ENCODE results near the gene SNX9. TPM values are rescaled to one million over a fixed set of nuclear protein-coding genes. Genes with fewer than 3 reads are reported as not detected.

SNX9 gene
- total RNA-seq, 1 donor from 2014 or later, result 25.0 TPM

DNA sequence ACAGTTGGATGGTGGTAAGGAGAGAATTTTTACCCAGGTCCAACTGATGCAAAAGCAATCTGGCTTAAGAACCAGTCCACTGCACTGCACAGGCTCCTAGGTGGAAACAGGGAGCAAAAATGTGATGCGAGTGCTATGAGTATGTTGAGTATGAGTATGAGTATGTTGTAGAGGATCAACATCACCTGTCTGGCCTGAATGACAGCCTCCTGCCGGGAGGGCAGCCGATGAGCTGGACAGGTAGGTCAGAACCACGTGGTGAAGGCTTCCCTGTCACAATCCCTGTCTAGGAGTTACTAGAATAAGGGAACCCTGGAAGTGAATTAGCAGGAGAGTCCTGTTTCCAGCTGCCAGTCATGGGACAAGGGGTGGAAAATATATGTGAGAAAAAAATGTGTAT lies 44.3 kb upstream of the SNX9 start:
- intact Hi-C loops (cut with DNase I), result no loop called here
- Histone ChIP-seq H3K4me3 (no peak overlapping the region), H3K27ac (no peak overlapping the region), H3K4me1 (no peaks in the 10 kb centered on the region), H3K9me3 (no peaks in the 10 kb centered on the region), H3K27me3 (ENCODE audit: low read depth) (no peaks in the 10 kb centered on the region), H3K36me3 (no peaks in the 10 kb centered on the region)
- no peak for ATAC-seq
- no peak for DNase-seq
- no peak for TF ChIP-seq CTCF (IDR thresholded peaks at IDR 0.05)

DNA sequence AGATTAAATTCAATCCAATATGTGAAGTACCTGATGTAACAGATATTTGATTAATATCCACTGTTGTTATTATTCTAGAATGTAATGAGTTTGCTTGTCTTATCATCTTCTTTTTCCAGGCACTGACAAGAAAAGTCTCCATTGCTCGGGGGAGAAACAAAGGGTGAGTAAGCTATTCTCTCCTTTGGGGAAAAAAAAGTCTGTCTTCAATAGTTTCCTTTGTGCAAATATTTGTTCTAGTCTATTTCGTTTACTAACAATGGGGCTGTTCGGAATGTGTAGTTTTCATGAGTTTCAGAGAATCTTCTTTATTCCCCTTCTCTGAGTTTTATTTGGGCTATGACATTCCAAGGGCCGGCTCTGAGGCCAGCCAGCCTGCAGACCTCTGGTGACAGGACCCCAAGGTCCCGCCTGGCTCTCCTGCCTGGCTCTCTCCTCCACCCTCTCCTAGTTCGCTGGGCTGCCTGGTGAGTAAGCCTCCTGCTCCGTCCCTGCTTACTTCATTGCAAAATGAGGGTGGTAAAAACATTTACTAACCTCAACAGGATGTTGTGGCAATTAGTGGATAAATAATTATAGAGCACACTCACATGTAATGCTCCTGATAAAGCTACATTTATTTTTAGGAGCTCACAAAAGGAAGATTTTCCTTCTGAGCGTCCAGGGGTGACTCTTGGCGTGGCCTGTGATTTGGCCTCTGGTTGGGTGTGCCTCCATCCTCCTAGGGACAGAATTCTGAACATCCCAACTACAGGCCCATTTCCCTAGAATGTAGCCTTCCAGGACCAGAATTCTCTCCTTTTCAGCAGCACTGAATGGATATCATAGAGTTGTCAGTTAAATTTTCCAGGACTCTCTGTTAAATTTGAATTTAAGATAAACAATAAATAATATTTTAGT lies 43.1 kb upstream of the SNX9 start:
- intact Hi-C loops (cut with DNase I), result no loop called here
- no peak for TF ChIP-seq CTCF (IDR thresholded peaks at IDR 0.05)
- no peak overlapping the region for H3K4me3 ChIP-seq
- H3K27ac ChIP-seq, result no peak overlapping the region
- H3K4me1 ChIP-seq, result no peaks in the 10 kb centered on the region
- no peaks in the 10 kb centered on the region for H3K27me3 ChIP-seq (ENCODE audit: low read depth)
- H3K9me3 ChIP-seq, result no peaks in the 10 kb centered on the region
- DNase-seq, result no peak
- no peak for ATAC-seq
- H3K36me3 ChIP-seq, result no peaks in the 10 kb centered on the region

DNA sequence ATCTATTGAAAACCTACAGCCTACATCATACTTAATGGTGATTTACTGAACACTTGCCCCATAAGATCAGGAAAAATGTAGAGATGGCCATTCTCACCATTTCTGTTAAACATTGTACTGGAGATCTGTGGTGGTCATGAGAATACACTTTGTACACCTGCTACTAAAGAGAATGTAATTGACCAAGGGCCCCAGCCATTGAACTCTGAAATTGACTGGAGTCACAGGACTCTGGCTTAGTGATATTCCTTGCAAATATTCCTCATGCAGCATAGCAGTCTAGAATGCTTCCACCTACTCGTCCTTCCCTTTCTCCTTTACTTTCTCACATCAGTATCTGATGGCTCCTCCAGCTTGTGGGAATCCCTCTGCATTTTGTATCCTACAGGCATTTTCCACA lies 37.4 kb upstream of the SNX9 start:
- ATAC-seq, result no peak

GRCh38 chr6:157786221-157786620 lies 36.8 kb upstream of the SNX9 start:
- H3K4me3 ChIP-seq, result no peak overlapping the region
- no peak for TF ChIP-seq CTCF (IDR thresholded peaks at IDR 0.05)
- H3K9me3 ChIP-seq, result no peaks in the 10 kb centered on the region
- intact Hi-C loops (cut with DNase I), result no loop called here
- H3K27ac ChIP-seq, result no peak overlapping the region
- H3K36me3 ChIP-seq, result no peaks in the 10 kb centered on the region
- no peaks in the 10 kb centered on the region for H3K4me1 ChIP-seq
- DNase-seq (no peak), ATAC-seq (no peak)
- H3K27me3 ChIP-seq (ENCODE audit: low read depth), result no peaks in the 10 kb centered on the region

More for the DNA sequence above, 37.4 kb upstream of the SNX9 start:
- Histone ChIP-seq H3K27me3 (ENCODE audit: low read depth) (no peaks in the 10 kb centered on the region), H3K9me3 (no peaks in the 10 kb centered on the region), H3K4me1 (no peaks in the 10 kb centered on the region), H3K27ac (no peak overlapping the region), H3K4me3 (no peak overlapping the region), H3K36me3 (no peaks in the 10 kb centered on the region)
- DNase-seq, result no peak
- TF ChIP-seq CTCF (IDR thresholded peaks at IDR 0.05), result no peak
- intact Hi-C loops (cut with DNase I), result no loop called here

DNA sequence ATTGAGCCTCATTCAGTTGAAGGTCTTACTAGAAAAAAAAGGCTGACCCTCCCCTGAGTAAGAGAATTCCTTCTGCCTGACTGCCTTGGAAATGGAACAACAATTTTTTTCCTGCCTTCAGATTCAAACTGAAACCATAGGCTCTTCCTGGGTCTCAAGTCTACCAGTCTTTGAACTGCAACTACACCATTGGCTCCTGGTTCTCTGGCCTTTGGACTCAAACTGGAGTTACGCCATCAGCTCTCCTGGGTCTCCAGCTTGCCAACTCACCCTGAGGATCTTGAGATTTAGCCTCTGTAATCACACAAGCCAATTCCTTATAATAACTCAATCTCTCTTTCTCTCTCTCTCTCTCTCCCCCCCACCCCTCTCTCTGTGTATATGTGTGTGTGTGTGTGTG lies 36.0 kb upstream of the SNX9 start:
- Histone ChIP-seq H3K4me1 (no peaks in the 10 kb centered on the region), H3K4me3 (no peak overlapping the region), H3K36me3 (no peaks in the 10 kb centered on the region), H3K9me3 (no peaks in the 10 kb centered on the region), H3K27ac (no peak overlapping the region), H3K27me3 (ENCODE audit: low read depth) (no peaks in the 10 kb centered on the region)
- no peak for DNase-seq
- intact Hi-C loops (cut with DNase I), result no loop called here
- no peak for TF ChIP-seq CTCF (IDR thresholded peaks at IDR 0.05)
- ATAC-seq, result no peak
